Measurements from ENCODE around the gene HIPK2.

GRCh38 chr7:139744768-139745677 is 32.8 kb downstream of the HIPK2 start:
- TF ChIP-seq CTCF (IDR thresholded peaks at IDR 0.05; ENCODE audit: borderline replicate concordance, extremely low read depth, low read length, poor library complexity, severe bottlenecking) (no peak), EZH2 (IDR thresholded peaks at IDR 0.05; ENCODE audit: borderline replicate concordance, low read depth, low read length, severe bottlenecking) (no peak)

Measured in DND-41 (cell line).